NCI-H146 treated with DMSO at 0.1 percent for 48 hours (cell line): ENCODE results near the gene LGALS7B.
"Not testable (repeated sequence)": the region's sequence is repeated elsewhere in the genome, so short reads cannot be mapped to it uniquely, and the experiment has no call there.

Experiments
- DNase-seq: peaks from one replicate; lab custom pipeline; 2025; ENCODE audit not compliant: unreplicated experiment; lab: John Stamatoyannopoulos, UW

Gene LGALS7B

DNA sequence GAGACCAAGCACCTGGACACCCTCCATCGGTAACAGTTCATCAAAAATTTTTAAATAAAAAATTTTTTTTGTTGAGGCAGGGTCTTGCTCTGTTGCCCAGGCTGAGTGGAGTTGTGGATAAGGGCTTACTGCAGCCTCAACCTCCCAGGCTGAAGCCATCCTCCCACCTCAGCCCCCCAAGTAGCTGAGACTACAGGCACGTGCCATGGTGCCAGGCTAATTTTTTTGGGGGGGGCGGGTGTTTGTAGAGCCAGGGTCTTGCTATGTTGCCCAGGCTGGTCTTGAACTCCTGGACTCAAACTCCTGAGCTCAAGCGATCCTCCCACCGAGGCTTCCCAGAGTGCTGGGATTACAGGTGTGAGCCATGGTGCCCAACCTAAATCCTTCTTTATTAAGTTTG is 4.7 kb downstream of the LGALS7B start:
- DNase-seq, result no peak

GRCh38 chr19:38795549-38795948 is 6.5 kb downstream of the LGALS7B start:
- DNase-seq, result no peak

DNA sequence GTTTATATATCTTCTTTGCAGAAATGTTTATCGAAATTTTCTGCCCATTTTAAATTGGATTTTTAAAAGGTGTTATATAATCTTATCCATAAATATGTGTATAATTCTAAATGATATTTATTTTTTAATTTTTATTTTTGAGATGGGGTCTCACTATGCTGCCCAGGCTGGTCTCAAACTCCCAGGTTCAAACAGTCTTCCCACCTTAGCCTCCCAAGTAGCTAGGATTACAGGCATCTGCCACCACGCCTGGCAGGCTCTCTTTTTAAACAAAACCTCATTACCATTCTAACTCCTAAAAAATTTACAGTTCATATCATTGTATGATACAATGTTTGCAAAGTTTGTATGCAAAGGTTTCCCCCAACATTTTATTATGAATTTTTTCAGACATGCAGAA is 7.2 kb downstream of the LGALS7B start:
- DNase-seq, result no peak

DNA sequence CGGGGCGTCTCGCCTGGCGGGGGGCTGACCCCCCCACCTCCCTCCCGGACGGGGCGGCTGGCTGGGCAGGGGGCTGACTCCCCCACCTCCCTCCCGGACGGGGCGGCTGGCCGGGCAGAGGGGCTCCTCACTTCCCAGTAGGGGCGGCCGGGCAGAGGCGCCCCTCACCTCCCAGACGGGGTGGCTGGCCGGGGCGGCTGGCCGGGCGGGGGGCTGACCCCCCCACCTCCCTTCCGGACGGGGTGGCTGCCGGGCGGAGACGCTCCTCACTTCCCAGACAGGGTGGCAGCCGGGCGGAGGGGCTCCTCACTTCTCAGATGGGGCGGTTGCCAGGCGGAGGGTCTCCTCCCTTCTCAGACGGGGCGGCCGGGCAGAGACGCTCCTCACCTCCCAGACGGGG is 8.8 kb downstream of the LGALS7B start:
- DNase-seq, result not testable (repeated sequence)

- no peak for DNase-seq
These were observed 10.1 kb downstream of the LGALS7B start for GRCh38 chr19:38799104-38799503.

DNA sequence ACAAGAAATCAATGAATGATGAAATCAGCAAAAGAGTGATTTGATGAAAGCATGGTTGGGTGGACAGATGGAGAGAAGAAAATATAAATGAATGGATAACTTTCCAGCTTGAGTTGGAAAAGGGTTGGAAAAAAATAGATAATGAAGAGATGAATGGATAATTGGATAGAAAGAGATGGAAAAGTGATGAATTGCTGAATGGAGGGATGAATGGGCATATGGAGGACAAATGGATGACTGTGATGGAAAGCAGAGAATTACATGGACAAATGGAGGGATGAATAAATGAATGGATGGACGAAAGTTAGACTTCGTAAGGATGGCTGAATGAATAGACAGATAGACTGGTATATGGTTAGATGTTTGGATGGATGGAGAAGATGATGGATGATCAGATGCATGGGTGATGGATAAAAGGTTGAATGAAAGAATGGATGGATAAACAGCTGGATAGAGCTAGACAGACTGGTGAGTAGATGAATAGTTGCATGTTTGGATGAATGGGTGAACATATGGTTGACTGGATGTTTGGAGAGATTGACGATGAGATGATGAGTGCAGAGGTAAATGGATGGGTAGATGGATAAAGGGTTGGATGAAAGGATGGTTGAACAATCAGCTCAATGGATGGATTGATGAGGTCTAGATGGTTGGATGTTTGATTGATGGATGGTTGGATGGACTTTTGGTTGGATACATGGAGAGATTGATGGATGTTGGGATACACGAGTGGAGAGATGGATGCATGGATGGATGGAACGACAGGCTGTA is 11.8 kb downstream of the LGALS7B start:
- no peak for DNase-seq

GRCh38 chr19:38801359-38802095 is 12.5 kb downstream of the LGALS7B start:
- no peak for DNase-seq

DNA sequence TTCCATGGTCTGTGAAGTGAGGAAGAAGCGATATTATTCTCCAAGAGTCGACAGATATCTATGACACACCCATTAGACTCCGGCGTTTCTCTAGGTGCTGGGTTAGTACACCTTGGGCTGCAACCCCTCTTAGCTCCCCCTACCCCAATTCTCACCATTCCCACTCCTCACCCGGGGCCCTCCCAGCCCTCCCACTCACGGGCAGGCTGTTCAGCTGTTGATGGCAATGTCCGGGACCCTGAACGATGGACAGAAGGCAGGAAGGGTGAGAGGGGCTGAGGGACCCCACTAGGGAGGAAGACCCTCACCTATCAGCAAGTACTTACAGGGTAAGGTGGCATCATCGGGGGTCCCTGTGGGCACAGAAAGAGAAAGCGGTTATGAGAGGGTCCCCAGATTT is 14.5 kb downstream of the LGALS7B start:
- no peak for DNase-seq

GRCh38 chr19:38805180-38805579 is 16.2 kb downstream of the LGALS7B start:
- no peak for DNase-seq

GRCh38 chr19:38806371-38806770 is 17.4 kb downstream of the LGALS7B start:
- no peak for DNase-seq

DNA sequence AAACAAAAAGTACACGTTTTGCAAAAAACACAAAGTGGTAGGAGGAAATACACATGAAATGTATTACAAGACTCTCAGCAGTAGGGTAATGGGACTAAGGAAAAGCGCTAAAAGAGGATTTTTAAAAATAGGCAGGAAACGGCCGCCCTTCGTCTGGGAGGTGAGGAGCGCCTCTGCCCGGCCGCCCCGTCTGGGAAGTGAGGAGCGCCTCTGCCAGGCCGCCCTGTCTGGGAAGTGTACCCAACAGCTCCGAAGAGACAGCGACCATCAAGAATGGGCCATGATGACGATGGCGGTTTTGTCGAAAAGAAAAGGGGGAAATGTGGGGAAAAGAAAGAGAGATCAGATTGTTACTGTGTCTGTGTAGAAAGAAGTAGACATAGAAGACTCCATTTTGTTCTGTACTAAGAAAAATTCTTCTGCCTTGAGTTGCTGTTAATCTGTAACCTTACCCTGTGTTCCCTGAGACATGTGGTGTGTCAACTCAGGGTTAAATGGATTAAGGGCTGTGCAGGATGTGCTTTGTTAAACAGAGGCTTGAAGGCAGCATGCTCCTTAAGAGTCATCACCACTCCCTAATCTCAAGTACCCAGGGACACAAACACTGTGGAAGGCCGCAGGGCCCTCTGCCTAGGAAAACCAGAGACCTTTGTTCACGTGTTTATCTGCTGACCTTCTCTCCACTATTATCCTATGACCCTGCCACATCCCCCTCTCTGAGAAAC is 18.5 kb downstream of the LGALS7B start:
- DNase-seq, result not testable (repeated sequence)

DNA sequence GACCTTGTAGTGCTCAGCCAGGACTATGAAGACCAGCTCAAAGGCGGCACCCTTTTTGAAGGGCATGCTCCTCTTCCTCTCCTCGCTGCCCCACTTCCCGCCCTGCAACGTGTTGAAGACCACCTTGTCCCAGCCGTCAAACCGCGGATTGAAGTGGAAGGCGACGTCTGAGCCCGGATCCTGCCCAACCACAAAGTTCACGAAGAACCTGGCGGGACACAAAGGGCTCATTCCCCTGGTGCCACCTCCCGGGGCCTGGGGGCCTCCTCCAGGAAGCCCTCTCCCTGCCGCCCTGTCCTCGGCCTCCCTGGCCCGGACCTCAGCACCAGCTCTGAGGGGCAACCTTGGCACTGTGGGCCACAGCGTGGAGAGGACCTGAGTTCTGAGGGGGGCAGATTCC is 19.7 kb downstream of the LGALS7B start:
- no peak for DNase-seq

DNA sequence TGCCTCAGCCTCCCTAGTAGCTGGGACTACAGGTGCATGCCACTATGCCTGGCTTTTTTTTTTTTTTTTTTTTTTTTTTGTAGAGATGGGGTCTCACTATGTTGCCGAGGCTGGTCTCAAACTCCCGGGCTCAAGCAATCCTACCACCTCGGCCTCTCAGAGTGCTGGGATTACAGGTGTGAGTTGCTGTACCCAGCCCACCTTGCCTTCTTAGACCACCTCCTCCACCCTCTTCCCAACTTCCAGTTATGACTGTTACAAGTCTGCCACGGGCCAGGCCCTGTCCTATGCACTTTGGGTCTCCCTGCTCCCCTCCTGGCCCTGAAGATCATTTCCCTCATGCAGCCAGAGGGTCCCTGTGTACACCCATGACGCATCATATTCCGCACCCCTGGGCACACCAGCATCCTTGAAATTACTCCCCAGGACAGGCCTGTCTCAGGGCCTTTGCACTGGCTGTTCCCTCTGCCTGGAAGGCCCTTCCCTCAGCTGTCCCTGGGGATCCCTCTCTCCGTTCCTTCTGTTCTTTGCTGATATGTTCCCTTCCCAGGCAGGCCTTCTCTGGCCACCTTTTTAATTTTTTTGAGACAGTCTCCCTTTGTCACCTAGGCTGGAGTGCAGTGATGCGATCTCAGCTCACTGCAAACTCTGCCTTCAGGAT is 20.7 kb downstream of the LGALS7B start:
- no peak for DNase-seq

DNA sequence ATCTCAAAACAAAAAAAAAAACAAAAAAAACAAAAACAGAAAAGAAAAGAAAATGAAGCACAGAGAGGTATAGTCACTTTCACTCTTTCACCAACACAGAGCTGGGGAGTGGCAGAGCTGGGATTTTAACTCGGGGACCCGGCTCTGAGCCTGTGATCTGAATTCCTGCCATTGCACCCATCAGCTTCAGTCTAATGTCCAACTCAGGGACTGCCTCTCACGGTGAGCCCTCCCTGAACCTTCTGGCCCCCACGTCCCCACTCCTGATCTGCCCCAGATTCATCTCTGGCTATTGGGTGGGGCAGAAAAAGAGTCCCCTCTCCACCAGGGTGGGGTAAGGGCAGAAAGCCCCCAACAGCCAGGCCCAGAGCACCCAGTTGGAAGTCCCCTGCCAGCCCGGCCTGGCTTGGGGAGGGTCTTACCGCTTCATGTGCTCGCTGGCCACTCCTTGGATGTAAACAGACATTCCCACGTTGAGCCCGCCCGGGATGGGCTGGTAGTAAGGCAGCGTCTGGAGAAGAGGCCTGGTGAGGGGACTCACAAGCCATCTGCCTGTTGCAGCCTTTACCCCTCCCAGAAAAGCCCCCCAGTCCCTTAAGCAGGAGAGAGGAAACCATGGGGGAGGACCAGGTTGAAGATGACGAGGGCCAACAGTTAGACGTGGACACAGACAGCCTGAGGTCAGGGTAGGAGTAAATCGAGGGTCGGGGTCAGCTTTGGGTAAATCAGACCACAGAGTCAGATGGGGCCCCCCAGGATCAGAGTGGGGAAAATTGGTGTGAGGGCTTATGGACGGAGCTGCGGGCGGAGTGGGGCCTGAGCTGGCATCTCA is 23.2 kb downstream of the LGALS7B start:
- DNase-seq, result no peak

- no peak for DNase-seq
These were observed 23.9 kb downstream of the LGALS7B start, which contains the start of gene LGALS4 for GRCh38 chr19:38812841-38813320. LGALS4 (minus strand) TSS chr19:38812945; CDS start chr19:38812886, 59 bp downstream.

GRCh38 chr19:38813323-38813722 is 24.3 kb downstream of the LGALS7B start:
- no peak for DNase-seq

GRCh38 chr19:38813932-38814331 is 24.9 kb downstream of the LGALS7B start:
- DNase-seq, result not testable (repeated sequence)

DNA sequence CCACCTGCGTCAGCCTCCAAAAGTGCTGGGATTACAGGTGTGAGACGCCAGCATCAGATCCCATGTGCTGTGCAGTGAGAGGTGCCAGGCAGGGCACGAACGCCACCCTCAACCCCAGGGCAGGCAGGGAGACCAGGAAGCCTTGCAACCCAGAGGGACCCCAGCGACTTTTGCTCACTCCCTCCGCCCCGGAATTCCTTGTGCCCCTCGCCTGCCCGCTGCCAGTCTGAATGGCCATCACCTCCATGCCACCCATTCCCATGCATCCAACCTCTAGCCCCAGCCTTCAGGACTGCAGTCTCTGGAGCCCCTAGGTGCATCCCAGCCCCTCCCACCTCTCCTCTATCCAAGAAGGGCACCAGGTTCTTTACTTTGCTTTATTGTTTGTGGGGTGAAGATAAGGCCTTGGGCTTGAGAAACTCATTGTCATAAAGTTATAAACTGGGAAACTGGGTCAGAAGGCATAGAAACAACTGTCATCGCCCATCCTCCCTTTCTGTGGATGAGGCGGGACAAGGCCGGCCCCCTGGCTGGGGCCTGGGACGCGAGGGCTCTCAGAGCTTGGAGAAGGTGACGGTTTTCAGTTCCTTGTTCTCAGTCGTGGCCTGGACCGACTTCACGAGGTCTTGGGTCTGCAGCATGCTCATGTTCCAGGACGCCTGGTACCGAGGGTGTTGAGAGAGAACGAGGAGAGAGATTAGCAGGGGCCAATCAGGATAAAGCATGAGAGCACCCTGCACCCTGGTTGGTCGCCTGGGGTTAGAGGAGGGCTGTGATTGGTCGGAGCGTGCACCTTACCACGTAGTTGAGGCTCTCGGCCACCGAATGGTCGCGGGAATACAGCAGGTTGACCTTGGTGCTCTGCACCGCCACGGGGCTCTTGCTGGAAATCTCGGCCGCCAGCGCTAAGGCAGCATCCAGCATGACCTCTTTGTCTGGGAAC is 26.3 kb downstream of the LGALS7B start:
- no peak for DNase-seq

- DNase-seq, result no peak
These were observed 27.2 kb downstream of the LGALS7B start for GRCh38 chr19:38816131-38816750.
